Prostate gland (tissue), 2 donors: Measurements from ENCODE around the gene TMBIM6.

Experiments
- CTCF ChIP-seq, 4 experiments: fragments of 200-600 bp in 2 of 4; fragments of 450-650 bp in 2 of 4; sonication (generic) in 2 of 4; IDR thresholded peaks; 1 replicate in 3 of 4; 2 replicates in 1 of 4; pipeline ENCODE4 v1.5.1; 2016 to 2019; ENCODE audit warnings: antibody characterized with exemption in 4 of 4, mild to moderate bottlenecking in 2 of 4, moderate library complexity in 2 of 4
- POLR2A ChIP-seq: fragments of 450-650 bp; IDR thresholded peaks from one replicate; pipeline ENCODE4 v1.6.1; 2016; ENCODE audit warnings: antibody characterized with exemption, mild to moderate bottlenecking

GRCh38 chr12:49784756-49785409, 43.5 kb downstream of the TMBIM6 start:
- no peak for TF ChIP-seq CTCF (IDR thresholded peaks at IDR 0.05)
- TF ChIP-seq POLR2A, result no peak
